IPS-NIHi11 (cell line): ENCODE measurements around the gene RFTN2.
A peak's percentile ranks its signal among the peaks of the same experiment; 100 is the strongest.
"Not testable (repeated sequence)": the region's sequence is repeated elsewhere in the genome, so short reads cannot be mapped to it uniquely, and the experiment has no call there.

Experiments used
- DNase-seq: peaks from one replicate; pipeline ENCODE4 v3.0.0; 2012; ENCODE audit warnings: mixed read lengths, low spot score

Gene RFTN2

GRCh38 chr2:197601726-197602125 lies 73.7 kb downstream of the RFTN2 start:
- DNase-seq: no peak

- DNase-seq: no peak
These were observed 75.1 kb downstream of the RFTN2 start for GRCh38 chr2:197600306-197600705.

GRCh38 chr2:197599285-197599965 lies 76.0 kb downstream of the RFTN2 start:
- peak; percentile 63 for DNase-seq

GRCh38 chr2:197598450-197598849 lies 76.9 kb downstream of the RFTN2 start:
- DNase-seq: no peak

GRCh38 chr2:197597166-197597565 lies 78.2 kb downstream of the RFTN2 start:
- no peak for DNase-seq

GRCh38 chr2:197596766-197597165 lies 78.6 kb downstream of the RFTN2 start:
- DNase-seq: no peak

GRCh38 chr2:197591339-197592072 lies 83.9 kb downstream of the RFTN2 start:
- DNase-seq: no peak

- DNase-seq: not testable (repeated sequence)
These were observed 88.1 kb downstream of the RFTN2 start for GRCh38 chr2:197587255-197587654.

GRCh38 chr2:197580166-197580565 lies 95.2 kb downstream of the RFTN2 start:
- DNase-seq: not testable (repeated sequence)

GRCh38 chr2:197578294-197578693 lies 97.1 kb downstream of the RFTN2 start:
- DNase-seq: not testable (repeated sequence)

- DNase-seq: no peak
These were observed 97.9 kb downstream of the RFTN2 start for GRCh38 chr2:197577446-197577845.

- DNase-seq: no peak
These were observed 98.8 kb downstream of the RFTN2 start for GRCh38 chr2:197576631-197577030.

- no peak for DNase-seq
These were observed 99.4 kb downstream of the RFTN2 start for GRCh38 chr2:197575987-197576386.

- DNase-seq: no peak
These were observed 101.8 kb downstream of the RFTN2 start for GRCh38 chr2:197573608-197574007.

- DNase-seq: no peak
These were observed 103.6 kb downstream of the RFTN2 start for GRCh38 chr2:197571627-197572271.

- DNase-seq: no peak
These were observed 115.2 kb downstream of the RFTN2 start for GRCh38 chr2:197560146-197560665.

GRCh38 chr2:197559681-197560080 lies 115.7 kb downstream of the RFTN2 start:
- no peak for DNase-seq

- DNase-seq: no peak
These were observed 117.0 kb downstream of the RFTN2 start for GRCh38 chr2:197558393-197558792.

GRCh38 chr2:197556456-197556855 lies 118.9 kb downstream of the RFTN2 start:
- DNase-seq: no peak

- no peak for DNase-seq
These were observed 119.9 kb downstream of the RFTN2 start for GRCh38 chr2:197555467-197555866.

- DNase-seq: not testable (repeated sequence)
These were observed 124.1 kb downstream of the RFTN2 start for GRCh38 chr2:197551260-197551659.

- no peak for DNase-seq
These were observed 126.8 kb downstream of the RFTN2 start for GRCh38 chr2:197548582-197548981.
